Measurements from ENCODE around the gene RNF115. TPM values are rescaled to one million over a fixed set of nuclear protein-coding genes. Genes with fewer than 3 reads are reported as not detected.

Gene RNF115
- polyA plus RNA-seq, 1 of the 3 experiments (the other 2 are of a cell fraction): 4.8 TPM

- no peak for TF ChIP-seq RCOR1 (IDR thresholded peaks at IDR 0.05; ENCODE audit: low read length)
- TF ChIP-seq MEF2A (IDR thresholded peaks at IDR 0.05; ENCODE audit: borderline replicate concordance, low read depth): no peak
- no peak for TF ChIP-seq TCF12 (IDR thresholded peaks at IDR 0.05)
- TF ChIP-seq, protein P1, sequence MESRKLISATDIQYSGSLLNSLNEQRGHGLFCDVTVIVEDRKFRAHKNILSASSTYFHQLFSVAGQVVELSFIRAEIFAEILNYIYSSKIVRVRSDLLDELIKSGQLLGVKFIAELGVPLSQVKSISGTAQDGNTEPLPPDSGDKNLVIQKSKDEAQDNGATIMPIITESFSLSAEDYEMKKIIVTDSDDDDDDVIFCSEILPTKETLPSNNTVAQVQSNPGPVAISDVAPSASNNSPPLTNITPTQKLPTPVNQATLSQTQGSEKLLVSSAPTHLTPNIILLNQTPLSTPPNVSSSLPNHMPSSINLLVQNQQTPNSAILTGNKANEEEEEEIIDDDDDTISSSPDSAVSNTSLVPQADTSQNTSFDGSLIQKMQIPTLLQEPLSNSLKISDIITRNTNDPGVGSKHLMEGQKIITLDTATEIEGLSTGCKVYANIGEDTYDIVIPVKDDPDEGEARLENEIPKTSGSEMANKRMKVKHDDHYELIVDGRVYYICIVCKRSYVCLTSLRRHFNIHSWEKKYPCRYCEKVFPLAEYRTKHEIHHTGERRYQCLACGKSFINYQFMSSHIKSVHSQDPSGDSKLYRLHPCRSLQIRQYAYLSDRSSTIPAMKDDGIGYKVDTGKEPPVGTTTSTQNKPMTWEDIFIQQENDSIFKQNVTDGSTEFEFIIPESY (IDR thresholded peaks at IDR 0.05; ENCODE audit: borderline replicate concordance, low read depth): no peak
- TF ChIP-seq SMC3 (IDR thresholded peaks at IDR 0.05; ENCODE audit: low read depth, low read length): no peak
- TF ChIP-seq FOXM1 (IDR thresholded peaks at IDR 0.05; ENCODE audit: low read depth): no peak
- no peak for TF ChIP-seq EZH2phosphoT487 (IDR thresholded peaks at IDR 0.05; ENCODE audit: borderline replicate concordance, low read depth)
- no peak for TF ChIP-seq POLR2AphosphoS5 (IDR thresholded peaks at IDR 0.05; ENCODE audit: low read depth, low read length)
- no peak for TF ChIP-seq NFIC (IDR thresholded peaks at IDR 0.05; ENCODE audit: borderline replicate concordance)
Measured at GRCh38 chr1:145805057-145805456, 18.8 kb downstream of the RNF115 start (continued).

GRCh38 chr1:145804235-145805045 lies 19.5 kb downstream of the RNF115 start:
- H3K9me2 ChIP-seq: no peaks in the 10 kb centered on the region
- ChIA-PET POLR2A (no interaction called here), CTCF (interaction anchor here (1.9 kb wide), 1 partner anchor 22 kb away, joined by 4 read pairs; no protein-coding TSS in a partner anchor)
- H4K20me1 ChIP-seq (ENCODE audit: insufficient read depth): peaks cover 52% of the 10 kb centered on the region
- no peaks in the 10 kb centered on the region for H3K27me3 ChIP-seq (ENCODE audit: insufficient read depth)
- TF ChIP-seq EZH2phosphoT487 (IDR thresholded peaks at IDR 0.05; ENCODE audit: borderline replicate concordance, low read depth) (no peak), RAD21 (IDR thresholded peaks at IDR 0.05; ENCODE audit: low read length) (no peak), FOXM1 (IDR thresholded peaks at IDR 0.05; ENCODE audit: low read depth) (no peak), PBX3 (IDR thresholded peaks at IDR 0.05) (no peak), RCOR1 (IDR thresholded peaks at IDR 0.05; ENCODE audit: low read length) (no peak), YY1 (IDR thresholded peaks at IDR 0.05; ENCODE audit: low read depth) (no peak), TEAD4 (IDR thresholded peaks at IDR 0.05; ENCODE audit: borderline replicate concordance, insufficient read depth) (no peak), ELF1 (IDR thresholded peaks at IDR 0.05) (no peak), GATA2 (CRISPR knock-in tag; IDR thresholded peaks at IDR 0.05) (no peak), TCF12 (IDR thresholded peaks at IDR 0.05) (no peak)
- TF ChIP-seq, protein P1 (IDR thresholded peaks at IDR 0.05; ENCODE audit: borderline replicate concordance, low read depth): no peak
- peak overlapping the region in 1 of 2 experiments; percentile 15; a peak in 1 of 4 replicates for H3K27ac ChIP-seq (ENCODE audit: low read depth in 2 of 2, low read length in 1 of 2)
- no peaks in the 10 kb centered on the region for H3K36me3 ChIP-seq (replicated peaks in 1 of 2; ENCODE audit: control insufficient read depth in 1 of 2, insufficient read depth in 2 of 2, low read length in 1 of 2)
- no peak overlapping the region for H2AFZ ChIP-seq (ENCODE audit: low read depth)
- no peak for DNase-seq
- 93% methylated on average over 3 of the region's 3 CpGs for WGBS (ENCODE audit: low lambda C conversion rate)
- H3F3A ChIP-seq (replicated peaks; ENCODE audit: insufficient read depth): peaks cover 3% of the 10 kb centered on the region
- no peak overlapping the region for H3K4me2 ChIP-seq
- no peak overlapping the region for H3K9ac ChIP-seq
- H3K4me3 ChIP-seq (ENCODE audit: low read depth in 2 of 2, low read length in 1 of 2): no peak overlapping the region
- H3K4me1 ChIP-seq (ENCODE audit: control insufficient read depth in 1 of 2, insufficient read depth in 2 of 2, low read depth in 1 of 2, low read length in 1 of 2): peaks cover 0 to 14% of the 10 kb centered on the region in 2 experiments; a peak in 2 of 4 replicates
- peaks cover 94% of the 10 kb centered on the region for H3K79me2 ChIP-seq (ENCODE audit: insufficient read depth)
- H3K9me3 ChIP-seq: no peaks in the 10 kb centered on the region
